Motor neuron (in vitro differentiated cells): ENCODE results near the gene FOXA3. TPM values are rescaled to one million over a fixed set of nuclear protein-coding genes. Genes with fewer than 3 reads are reported as not detected.
A peak's percentile ranks its signal among the peaks of the same experiment; 100 is the strongest.

Source experiments
- ATAC-seq, 8 experiments: fragments of 200-7000 bp; cut with Tn5 transposase; replicated peaks in 6 of 8; 2 replicates each; pipeline ENCODE4 v1.8.0; 2021; ENCODE audit warnings: mild to moderate bottlenecking in 8 of 8, moderate library complexity in 8 of 8
- H3K27ac ChIP-seq, 2 donors: fragments of 250-450 bp; sonication (Bioruptor Pico); 2 replicates each; pipeline ENCODE4 v1.9.0; 2021; ENCODE audit warnings: antibody characterized with exemption in 2 of 2, mild to moderate bottlenecking in 2 of 2, moderate library complexity in 1 of 2
- H3K4me1 ChIP-seq, 2 donors: fragments of 250-450 bp; sonication (Bioruptor Pico); replicated peaks in 1 of 2; 2 replicates each; pipeline ENCODE4 v1.6.1; 2021; ENCODE audit warnings: antibody characterized with exemption in 2 of 2, mild to moderate bottlenecking in 2 of 2, moderate library complexity in 1 of 2
- H3K4me3 ChIP-seq, 5 donors: fragments of 250-450 bp; sonication (Bioruptor Pico); 2 replicates each; pipeline ENCODE4 v1.9.0; 2021; ENCODE audit warnings: antibody characterized with exemption in 5 of 5, mild to moderate bottlenecking in 5 of 5, moderate library complexity in 4 of 5
- WGBS, 10 experiments: fragments of 450-650 bp; shearing (Covaris generic); methylation state at CpG; one replicate each; pipeline ENCODE4 v1.0.0; 2022; 5-methylcytosine and 5-hydroxymethylcytosine counted together
- in situ Hi-C, 9 experiments: fragments of 400-800 bp; cut with MboI; loops; one replicate each; pipeline ENCODE4 v1.15.0; 2021; ENCODE audit warnings: low sequenced_read_pairs in 9 of 9, low pct_unique_long_range_greater_than_20kb in 2 of 9; ENCODE audit not compliant: unreplicated experiment in 9 of 9
- total RNA-seq, 8 experiments: library from RNA; unstranded; fragments of 300-600 nt; gene quantifications; 2 replicates each; pipeline versions ENCODE4 v1.2.3 to v1.2.4, GENCODE V29; 2022

The FOXA3 gene
- total RNA-seq, 8 experiments from 2014 or later: 0.13 to 0.84 (median 0.42) TPM; not detected in 2

DNA sequence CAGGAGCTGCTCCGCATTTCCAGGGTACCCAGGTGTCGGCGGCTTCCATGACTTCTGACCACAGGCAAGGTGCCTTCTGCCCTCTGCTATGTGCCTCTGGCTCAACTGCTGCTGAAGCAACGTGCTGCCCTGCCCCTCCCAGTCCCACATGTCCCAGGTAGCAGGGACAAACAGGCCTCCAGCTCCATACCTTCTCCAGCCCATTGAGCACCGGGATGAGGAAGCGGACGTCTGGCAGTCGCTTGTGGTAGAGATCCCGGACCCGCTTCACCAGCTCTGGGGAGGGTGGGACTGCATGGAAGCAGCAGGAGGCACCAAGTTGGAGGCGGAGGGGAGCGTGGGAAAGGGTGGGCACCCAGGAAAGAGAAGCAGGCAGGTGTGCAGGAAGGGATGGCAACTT, 40.9 kb upstream of the FOXA3 start:
- 83 to 100% (median 100%) methylated on average over 1 to 4 of the region's 12 CpGs; no CpG with 5 or more reads in 6 of the 10 experiments for WGBS, 10 experiments
- in situ Hi-C loops: no loop called here
- Histone ChIP-seq H3K4me3 (no peak overlapping the region), H3K4me1 (peaks cover 0 to 2% of the 10 kb centered on the region in 2 donors), H3K27ac (no peak overlapping the region)
- no peak for ATAC-seq

DNA sequence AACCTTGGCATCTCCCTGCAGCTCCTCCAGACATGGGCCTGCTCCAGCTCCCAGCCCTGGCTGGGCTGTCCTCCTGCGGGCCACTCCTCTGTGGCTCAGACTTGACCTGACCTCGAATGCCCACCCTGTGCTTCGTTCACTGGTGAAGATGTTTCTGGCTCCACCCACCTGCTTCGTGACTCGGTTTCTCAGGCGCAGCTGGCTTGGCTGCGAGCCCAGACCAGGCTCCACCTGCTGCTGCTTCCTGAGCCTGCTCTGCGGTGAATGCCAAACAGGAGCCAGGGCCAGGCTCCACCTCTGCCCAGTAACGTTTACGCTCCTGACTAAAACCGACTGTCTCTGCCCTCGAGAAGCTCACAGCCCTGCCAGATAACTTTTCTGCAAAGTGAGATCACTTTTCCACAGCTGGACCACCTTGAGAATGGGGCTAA, 40.1 kb upstream of the FOXA3 start:
- in situ Hi-C loops: no loop called here
- WGBS, 10 experiments: 40 to 82% (median 73%) methylated on average over 1 to 3 of the region's 12 CpGs; no CpG with 5 or more reads in 7 of the 10 experiments
- ATAC-seq: no peak

DNA sequence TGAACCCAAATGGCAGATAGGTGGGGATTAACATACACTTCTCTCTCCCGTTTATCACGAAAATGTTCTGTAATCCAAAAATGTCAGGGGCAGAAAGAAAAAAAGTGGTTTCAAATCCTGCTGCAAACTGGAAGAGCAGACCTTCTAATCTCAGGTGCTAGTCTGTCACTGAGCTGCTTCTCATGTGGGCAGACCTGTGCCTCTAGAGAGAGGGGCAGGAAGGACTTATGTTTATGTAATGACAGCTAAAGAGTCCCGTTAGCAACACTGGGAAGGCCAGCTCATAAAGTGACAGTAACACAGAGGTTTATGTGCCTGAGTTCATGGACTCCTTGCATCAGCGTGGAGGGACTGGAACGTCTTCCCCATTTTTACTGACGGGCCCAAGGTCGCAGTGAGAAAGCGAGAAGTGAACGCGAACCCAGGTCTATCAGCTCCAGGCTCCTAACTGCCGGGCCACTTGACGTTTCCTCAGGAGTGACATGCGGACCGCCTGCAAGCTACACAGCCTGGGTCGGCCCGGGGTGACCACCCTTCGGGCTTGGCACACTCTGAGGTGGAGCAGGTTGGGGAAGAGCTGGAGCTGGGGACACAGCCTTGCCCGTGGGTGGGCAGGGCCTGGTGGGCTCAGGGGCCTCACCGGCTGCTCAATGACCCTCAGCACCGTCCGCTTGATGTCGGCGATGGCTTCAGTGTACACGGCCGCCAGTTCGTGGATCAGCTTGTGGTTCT, 39.4 kb upstream of the FOXA3 start:
- in situ Hi-C loops: no loop called here
- no peak overlapping the region for H3K27ac ChIP-seq
- no peak overlapping the region for H3K4me3 ChIP-seq
- 68 to 93% (median 88%) methylated on average over 2 to 16 of the region's 26 CpGs; no CpG with 5 or more reads in 2 of the 10 experiments for WGBS, 10 experiments
- no peaks in the 10 kb centered on the region for H3K4me1 ChIP-seq
- no peak for ATAC-seq

More for the DNA sequence above, 40.1 kb upstream of the FOXA3 start:
- H3K4me3 ChIP-seq: no peak overlapping the region
- no peak overlapping the region for H3K27ac ChIP-seq
- no peaks in the 10 kb centered on the region for H3K4me1 ChIP-seq

DNA sequence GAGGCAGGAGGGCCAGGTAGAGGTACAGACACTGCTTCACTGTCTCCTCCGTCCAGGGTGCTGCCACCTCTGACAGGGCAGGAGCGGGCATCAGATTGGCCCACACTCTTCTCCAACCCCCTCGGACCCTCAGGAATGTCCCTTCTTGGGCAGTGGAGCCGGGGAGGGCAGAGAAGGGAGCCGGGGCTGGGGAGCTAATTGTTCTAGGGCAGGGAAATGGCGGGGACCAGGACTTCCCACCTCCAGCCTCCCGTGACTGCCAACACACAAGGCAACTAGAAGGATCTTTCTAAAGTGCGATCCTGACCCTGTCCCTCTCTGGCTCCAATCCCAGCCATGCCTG, 38.9 kb upstream of the FOXA3 start:
- Histone ChIP-seq H3K4me1 (no peaks in the 10 kb centered on the region), H3K4me3 (no peak overlapping the region), H3K27ac (no peak overlapping the region)
- WGBS, 10 experiments: 80 to 100% (median 100%) methylated on average over 1 of the region's 8 CpGs; no CpG with 5 or more reads in 7 of the 10 experiments
- in situ Hi-C loops: no loop called here
- peak in 1 of 8 experiments; percentile 7 for ATAC-seq

DNA sequence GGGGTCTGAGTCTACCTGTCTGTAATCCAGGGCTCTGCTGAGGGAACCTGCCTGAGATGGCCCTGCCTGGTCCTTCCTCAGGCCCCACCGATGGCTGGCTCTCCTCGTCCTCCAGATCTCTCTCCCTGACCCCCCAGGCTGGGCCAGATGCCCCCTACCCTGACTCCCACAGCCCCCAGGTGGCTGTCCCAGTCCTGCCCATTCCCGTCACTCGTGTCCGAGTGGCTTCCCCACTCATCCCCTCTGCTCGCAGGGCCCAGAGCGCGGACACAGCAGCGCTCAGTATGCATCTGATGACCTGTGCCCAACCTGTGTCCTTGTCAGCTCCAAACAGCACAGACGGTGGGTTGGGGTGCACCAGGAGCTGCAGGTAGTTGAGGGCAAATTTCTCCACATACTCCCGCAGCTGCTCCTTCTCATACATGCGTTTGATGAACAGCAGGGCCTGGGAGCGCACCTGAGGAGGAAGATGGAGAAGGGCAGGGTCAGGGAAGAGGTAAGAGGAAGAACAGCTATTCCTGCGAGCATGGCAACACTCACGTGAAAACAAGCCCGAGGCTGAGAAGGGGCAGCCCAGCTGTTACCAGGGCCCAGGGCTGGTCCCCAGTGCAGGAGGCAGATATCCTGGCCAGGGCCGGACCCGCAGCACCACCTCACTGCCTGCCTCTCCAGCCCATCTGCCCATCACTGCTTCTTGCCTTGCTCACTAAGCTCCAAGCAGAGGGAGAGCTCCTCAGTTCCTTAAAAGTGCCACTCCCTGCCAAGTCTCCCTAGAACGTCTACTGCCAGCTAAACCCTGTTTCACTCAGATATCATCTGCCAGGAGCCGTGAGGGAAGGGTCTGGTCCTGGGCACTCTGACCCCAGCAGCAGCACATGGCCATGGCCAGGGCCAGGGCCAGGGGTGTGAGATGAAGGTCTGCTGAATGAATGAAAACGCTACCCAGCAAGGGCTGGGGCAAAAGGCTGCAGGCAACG, 37.9 kb upstream of the FOXA3 start:
- no peak overlapping the region for H3K27ac ChIP-seq
- in situ Hi-C loops: no loop called here
- ATAC-seq: no peak
- no peaks in the 10 kb centered on the region for H3K4me1 ChIP-seq
- H3K4me3 ChIP-seq: no peak overlapping the region
- 75 to 100% (median 88%) methylated on average over 1 to 6 of the region's 22 CpGs; no CpG with 5 or more reads in 3 of the 10 experiments for WGBS, 10 experiments

DNA sequence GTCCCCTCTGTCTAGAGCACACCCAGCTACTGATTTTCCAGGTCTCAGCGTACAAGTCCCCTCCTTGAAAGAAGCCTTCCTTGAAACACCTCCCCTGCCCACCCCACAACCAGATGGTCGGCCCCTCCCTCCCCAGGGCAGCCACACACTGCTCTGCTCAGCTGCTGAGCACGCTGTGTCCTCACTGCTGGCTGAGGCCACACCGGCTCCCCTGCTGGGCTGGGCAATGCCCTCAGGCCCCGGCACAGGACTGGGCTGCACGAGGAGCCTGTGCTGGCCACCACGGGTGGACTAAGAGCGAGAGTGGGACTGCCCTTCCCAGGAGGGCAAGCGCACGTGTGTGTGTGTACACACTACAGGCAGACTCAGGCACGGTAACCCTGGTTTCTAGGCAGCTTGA, 37.2 kb upstream of the FOXA3 start:
- 71 to 83% (median 81%) methylated on average over 1 to 5 of the region's 11 CpGs; no CpG with 5 or more reads in 7 of the 10 experiments for WGBS, 10 experiments
- H3K4me3 ChIP-seq: no peak overlapping the region
- no peaks in the 10 kb centered on the region for H3K4me1 ChIP-seq
- H3K27ac ChIP-seq: no peak overlapping the region
- peak in 4 of 8 experiments; percentile 23 to 89 (median 70) for ATAC-seq
- in situ Hi-C loops: no loop called here

DNA sequence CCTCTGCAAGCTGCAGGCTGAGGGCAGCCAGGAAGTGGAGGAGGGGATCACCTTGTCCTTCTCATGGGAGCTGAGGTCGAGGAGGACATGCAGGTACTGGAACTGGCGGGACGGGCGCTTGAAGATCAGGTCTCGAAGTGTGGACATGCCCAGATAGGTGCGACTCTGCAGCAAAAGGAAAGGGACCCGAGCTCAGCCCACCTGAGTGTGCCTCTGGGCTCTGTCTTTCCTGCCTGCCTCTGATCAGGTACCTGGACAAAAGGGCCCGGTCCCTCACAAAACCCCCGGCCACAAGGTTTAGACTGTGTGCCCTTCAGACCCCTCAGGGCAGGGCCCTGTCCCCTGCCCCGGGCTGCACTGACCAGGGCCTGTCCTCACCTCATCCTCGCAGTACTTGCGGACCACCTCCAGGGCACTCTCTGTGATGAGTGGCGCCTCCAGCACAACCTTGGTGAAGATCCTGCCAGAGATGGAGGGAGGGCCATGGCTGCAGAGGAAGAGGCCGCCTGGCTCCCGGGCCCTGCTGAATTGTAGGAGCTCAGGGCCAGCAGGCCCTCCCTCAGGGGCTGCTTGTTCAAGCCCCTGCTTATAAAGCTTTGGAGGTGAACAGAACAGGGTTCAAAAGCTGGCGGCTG, 36.5 kb upstream of the FOXA3 start:
- no peak overlapping the region for H3K4me3 ChIP-seq
- no peaks in the 10 kb centered on the region for H3K4me1 ChIP-seq
- in situ Hi-C loops: no loop called here
- peak in 1 of 8 experiments; percentile 12 for ATAC-seq
- H3K27ac ChIP-seq: no peak overlapping the region
- 78 to 100% (median 93%) methylated on average over 2 to 7 of the region's 16 CpGs; no CpG with 5 or more reads in 4 of the 10 experiments for WGBS, 10 experiments

DNA sequence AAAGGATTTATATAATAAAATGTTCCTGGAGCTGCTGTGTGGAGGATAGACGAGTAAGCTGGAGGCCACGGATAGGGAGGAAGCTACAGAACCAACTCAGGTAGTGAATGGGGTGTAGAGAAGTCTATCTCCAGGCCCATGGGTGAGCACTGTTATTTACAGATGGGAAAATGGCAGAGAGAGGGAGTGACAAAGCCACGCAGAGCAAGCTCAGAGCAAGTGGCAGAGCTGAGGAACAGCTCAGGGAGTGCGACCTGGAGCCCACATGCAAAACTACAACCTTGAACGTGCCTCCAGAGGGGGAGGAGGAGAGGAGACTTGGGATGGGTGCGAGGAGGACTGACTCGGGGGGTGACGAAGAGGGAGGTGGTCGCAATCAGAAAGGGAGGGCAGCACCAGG, 35.6 kb upstream of the FOXA3 start:
- 79 to 100% (median 91%) methylated on average over 1 to 5 of the region's 9 CpGs; no CpG with 5 or more reads in 4 of the 10 experiments for WGBS, 10 experiments
- Histone ChIP-seq H3K4me3 (no peak overlapping the region), H3K27ac (no peak overlapping the region), H3K4me1 (no peaks in the 10 kb centered on the region)
- no peak for ATAC-seq
- in situ Hi-C loops: no loop called here

DNA sequence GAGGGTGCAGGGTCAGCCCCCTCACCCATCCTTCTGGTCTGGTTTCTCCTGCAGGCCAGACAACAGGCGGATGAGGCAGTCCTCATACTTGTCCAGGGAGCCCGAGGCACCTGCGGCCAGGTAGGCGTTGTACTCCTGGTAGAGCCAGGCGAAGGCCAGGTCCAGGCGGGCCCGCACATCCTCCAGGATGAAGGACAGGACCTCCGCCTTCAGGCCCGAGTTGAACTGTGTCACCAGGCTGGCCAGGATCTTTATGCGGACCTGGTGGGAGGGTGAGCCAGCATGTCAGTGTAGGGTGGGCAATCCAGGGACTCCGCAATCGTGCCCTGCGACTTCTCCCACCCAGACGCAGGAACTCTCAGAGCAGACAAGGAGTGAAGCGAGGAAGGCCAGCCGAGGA, 35.2 kb upstream of the FOXA3 start:
- 89% methylated on average over 3 to 5 of the region's 16 CpGs; no CpG with 5 or more reads in 8 of the 10 experiments for WGBS, 10 experiments
- ATAC-seq: peak in 1 of 8 experiments; percentile 6
- in situ Hi-C loops: no loop called here
- no peak overlapping the region for H3K27ac ChIP-seq
- no peak overlapping the region for H3K4me3 ChIP-seq
- no peaks in the 10 kb centered on the region for H3K4me1 ChIP-seq

DNA sequence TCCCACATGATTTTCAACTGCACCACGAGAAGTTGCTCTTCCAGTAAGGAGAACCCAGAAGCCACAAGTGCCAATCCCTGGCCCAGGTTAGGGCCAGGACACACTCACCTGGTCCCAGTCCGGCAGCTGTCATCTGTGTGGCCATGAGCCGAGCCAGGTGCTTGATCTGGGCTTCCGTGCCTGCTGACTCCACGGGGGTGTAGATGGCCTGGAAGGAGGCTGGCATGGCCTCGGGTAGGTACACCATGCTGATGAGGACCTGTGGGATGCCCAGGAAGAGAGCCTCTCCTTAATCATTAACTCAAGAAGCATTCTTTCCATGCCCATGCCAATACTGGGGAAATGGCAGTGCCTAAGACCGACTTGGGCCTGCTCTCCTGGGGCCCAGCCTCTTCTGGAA, 29.2 kb upstream of the FOXA3 start:
- H3K4me3 ChIP-seq: no peak overlapping the region
- H3K4me1 ChIP-seq: no peaks in the 10 kb centered on the region
- no peak overlapping the region for H3K27ac ChIP-seq
- in situ Hi-C loops: no loop called here
- ATAC-seq: no peak
- WGBS, 10 experiments: 40 to 100% (median 100%) methylated on average over 1 to 5 of the region's 7 CpGs; no CpG with 5 or more reads in 4 of the 10 experiments

DNA sequence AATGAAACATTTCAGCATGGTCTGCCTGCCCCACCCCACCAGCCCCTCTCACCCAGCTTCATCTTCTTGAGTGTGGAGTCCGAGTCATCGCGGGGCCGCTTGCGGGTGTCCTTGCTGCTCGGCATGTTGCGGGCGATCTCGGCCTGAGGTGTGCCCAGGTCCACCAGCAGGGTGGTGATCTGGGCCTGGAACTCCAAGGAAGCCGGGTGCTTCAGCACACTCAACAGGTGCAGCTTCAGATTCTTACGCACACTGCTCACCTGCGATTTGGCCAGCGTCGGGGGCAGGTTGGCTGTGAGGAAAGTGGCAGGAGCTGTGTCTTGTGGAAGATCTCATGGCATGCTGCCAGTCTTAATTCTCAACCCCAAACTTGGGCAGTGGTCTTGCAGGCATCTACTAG, 21.9 kb upstream of the FOXA3 start:
- 100% methylated on average over 2 to 4 of the region's 14 CpGs; no CpG with 5 or more reads in 7 of the 10 experiments for WGBS, 10 experiments
- in situ Hi-C loops: no loop called here
- H3K4me3 ChIP-seq: no peak overlapping the region
- H3K27ac ChIP-seq: no peak overlapping the region
- H3K4me1 ChIP-seq: no peaks in the 10 kb centered on the region
- no peak for ATAC-seq

DNA sequence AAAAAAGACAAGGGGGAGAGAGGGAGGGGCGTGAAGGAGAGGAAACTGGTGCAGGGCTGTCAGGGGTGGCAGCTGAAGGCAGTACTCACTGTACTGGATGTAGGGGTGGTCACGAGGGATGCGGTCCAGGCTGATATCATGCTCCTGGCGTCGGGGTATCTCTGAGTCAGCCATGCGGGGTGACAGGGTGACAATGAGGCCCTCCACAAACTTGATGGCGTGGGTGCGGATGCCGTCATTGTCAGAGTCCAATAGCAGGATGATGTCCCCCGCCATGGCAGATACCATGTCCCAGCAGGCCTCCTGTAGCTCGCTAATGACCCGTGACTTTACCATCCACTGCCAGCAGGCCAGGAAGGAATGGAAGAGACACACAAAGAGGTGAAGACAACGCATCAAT, 16.5 kb upstream of the FOXA3 start:
- 50 to 100% (median 90%) methylated on average over 1 to 11 of the region's 13 CpGs; no CpG with 5 or more reads in 1 of the 10 experiments for WGBS, 10 experiments
- ATAC-seq: peak in 5 of 8 experiments; percentile 33 to 93 (median 87)
- peaks cover 0 to 4% of the 10 kb centered on the region in 2 donors for H3K4me1 ChIP-seq
- no peak overlapping the region for H3K27ac ChIP-seq
- in situ Hi-C loops: no loop called here
- H3K4me3 ChIP-seq: no peak overlapping the region
